GM18858 (cell line): ENCODE measurements around the gene SALL4.
"Not testable (repeated sequence)": the region's sequence is repeated elsewhere in the genome, so short reads cannot be mapped to it uniquely, and the experiment has no call there.

ENCODE experiments used
- ATAC-seq: cut with Tn5 transposase; IDR thresholded peaks from one replicate; pipeline ENCODE4 v1.9.1; 2021; ENCODE audit not compliant: unreplicated experiment

The SALL4 gene

GRCh38 chr20:51767867-51768758 lies 34.2 kb downstream of the SALL4 start, which contains the start of gene ATP9A:
TSS of gene ATP9A (minus strand) at chr20:51768390. CDS start at chr20:51768369, 21 bp downstream.
- no peak for ATAC-seq

GRCh38 chr20:51766994-51767866 lies 35.1 kb downstream of the SALL4 start:
- ATAC-seq, result no peak

GRCh38 chr20:51765381-51765780 lies 36.9 kb downstream of the SALL4 start:
- not testable (repeated sequence) for ATAC-seq

GRCh38 chr20:51763965-51764602 lies 38.2 kb downstream of the SALL4 start:
- no peak for ATAC-seq

GRCh38 chr20:51760905-51761546 lies 41.3 kb downstream of the SALL4 start:
- no peak for ATAC-seq

- ATAC-seq, result no peak
These were observed 42.4 kb downstream of the SALL4 start for GRCh38 chr20:51759769-51760510.

- ATAC-seq, result no peak
These were observed 43.3 kb downstream of the SALL4 start for GRCh38 chr20:51758978-51759544.

DNA sequence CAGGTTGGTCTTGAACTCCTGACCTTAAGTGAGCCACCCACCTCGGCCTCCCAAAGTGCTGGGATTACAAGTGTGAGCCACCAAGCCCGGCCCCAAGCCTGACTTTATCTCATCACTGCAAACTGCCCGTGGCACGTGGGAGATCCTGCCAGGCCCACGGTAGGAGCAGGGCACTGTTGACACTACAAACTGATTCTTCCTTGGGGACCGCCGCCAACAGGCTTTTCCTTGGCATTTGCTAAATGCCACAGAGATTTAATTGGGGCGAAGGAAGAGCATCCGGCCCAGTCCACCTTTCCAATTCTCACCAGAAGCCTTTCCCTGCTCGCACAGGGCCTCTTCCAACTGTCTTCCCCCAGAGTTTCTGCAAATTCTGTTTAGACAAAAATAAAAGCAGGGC lies 45.1 kb downstream of the SALL4 start:
- ATAC-seq, result no peak

GRCh38 chr20:51756653-51757052 lies 45.7 kb downstream of the SALL4 start:
- ATAC-seq, result no peak

DNA sequence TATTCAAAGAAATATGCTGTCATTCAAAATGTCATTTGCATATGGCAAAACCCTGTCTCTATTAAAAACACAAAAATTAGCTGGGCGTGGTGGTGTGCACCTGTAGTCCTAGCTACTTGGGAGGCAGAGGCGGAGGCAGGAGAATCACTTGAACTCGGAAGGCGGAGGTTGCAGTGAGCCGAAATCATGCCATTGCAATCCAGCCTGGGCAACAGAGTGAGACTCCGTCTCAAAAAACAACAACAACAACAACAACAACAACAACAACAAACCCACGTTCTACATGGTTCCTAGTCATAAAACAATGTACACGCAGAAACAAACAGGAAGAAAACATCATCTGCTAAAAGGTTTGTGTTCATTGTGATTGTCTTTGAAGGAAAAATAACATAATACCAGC lies 49.1 kb downstream of the SALL4 start:
- ATAC-seq, result not testable (repeated sequence)

DNA sequence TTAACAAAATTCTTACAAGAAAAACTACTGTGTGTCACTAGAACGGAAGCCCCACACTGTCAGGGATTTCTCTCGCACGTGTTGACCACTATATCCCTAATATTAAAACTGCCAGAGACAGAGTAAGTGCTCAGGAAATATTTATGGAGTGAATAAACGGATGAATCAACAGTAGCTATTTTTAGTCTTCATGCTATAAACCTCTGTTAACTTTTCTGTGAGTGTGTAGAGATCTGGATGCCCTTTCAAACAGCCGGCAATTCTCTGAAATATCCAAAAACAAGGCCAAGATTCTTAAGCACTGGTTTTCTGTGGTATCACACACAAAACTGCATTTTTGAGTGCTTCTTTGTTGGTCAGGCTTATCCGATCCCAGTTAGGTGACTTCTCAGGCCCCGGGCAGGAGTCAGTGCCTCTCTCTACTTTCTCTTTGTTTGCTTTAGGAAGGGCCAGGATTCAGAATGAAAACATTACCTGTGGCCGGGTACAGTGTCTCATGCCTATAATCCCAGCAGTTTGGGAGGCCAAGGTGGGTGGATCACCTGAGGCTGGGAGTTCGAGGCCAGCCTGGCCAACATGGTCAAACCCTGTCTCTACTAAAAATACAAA lies 49.9 kb downstream of the SALL4 start:
- ATAC-seq, result no peak

DNA sequence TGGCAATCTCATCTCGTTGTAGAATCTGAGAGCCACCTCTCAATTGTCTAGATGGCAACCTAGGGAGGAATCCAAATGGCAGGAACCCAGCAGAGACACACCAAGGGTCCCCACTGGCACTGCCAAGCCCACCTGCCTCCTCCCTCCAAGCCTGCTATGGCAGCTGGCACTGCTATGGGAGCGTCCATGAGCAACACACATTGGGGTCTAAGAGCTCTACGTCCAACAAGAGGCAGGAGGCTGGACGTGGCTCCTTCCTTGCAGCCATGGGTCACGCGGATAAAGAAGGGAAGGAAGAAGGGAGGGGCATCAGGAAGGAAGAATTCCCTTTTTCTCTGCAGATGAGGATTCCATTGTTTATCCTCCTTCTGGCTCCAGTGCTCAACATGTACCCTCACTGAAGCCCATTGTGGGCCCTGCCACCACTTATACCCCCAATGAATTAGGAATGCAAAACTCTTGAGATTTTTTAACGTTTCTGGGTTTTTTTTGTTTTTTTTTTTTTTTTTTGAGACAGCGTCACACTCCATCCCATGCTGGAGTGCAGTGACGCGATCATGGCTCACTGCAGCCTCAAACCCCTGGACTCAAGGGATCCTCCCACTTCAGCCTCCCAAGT lies 51.4 kb downstream of the SALL4 start:
- ATAC-seq, result no peak

GRCh38 chr20:51750037-51750769 lies 52.1 kb downstream of the SALL4 start:
- ATAC-seq, result no peak

DNA sequence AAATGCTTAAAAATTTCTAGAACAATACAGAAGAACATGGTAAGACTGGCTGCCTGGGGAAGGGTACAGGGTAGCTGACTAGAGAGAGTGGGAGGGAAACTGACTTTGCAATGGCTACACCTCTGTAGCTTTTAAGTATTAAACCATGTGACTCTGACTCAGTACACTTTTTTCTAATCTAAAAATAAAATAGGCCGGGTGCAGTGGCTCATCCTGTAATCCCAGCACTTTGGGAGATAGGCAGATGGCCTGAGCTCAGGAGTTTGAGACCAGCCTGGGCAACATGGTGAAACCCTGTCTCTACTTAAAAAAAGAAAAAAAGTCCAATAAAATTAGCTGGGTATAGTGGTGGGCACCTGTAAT lies 52.7 kb downstream of the SALL4 start:
- ATAC-seq, result no peak

DNA sequence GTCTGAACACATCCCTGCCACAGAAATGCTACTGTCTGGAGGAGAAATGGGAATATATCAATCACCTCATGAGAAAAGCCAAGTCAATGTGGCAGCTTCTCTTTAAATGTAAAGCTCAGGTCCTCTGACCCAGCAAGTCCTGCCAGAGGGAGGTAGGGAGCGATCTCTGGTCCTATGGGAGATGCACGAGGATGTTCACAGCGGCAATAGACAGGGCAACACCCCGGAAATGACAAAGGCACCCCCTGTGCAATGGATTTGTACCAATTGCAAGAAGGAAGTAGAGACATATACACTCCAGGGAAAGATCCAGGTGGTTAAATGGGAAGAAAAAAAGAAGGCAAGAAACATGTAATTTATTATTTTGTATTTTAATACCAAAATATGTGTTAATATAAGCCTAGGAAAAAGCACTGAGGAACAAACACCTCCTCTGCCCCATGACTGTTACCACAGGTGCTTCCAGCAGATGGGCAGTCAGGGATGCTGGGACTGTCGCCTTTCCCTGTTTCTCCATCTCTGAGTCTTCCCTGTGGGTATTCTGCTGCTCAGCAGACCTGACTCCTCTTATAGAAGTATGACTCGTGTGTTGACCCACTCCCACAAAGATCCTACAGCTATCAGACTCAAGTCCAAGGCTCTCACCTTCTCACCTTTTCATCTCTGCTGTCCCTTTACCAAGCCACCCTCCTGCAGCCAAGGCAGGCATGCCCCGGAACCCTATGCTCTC lies 55.0 kb downstream of the SALL4 start:
- ATAC-seq, result no peak

DNA sequence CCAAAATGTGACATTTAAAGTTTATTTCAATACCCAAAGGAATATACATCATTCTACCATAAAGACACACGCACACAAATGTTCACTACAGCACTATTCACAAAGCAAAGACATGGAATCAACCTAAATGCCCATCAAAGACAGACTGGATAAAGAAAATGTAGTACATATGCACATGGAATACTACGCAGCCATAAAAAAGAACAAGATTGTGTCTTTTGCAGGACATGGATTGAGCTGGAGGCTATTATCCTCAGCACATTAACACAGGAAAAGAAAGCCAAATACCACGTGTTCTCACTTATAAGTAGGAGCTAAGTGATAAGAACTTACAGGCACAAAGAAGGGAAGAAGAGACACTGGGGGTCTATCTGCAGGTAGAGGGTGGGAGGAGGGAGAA lies 56.5 kb downstream of the SALL4 start:
- no peak for ATAC-seq

DNA sequence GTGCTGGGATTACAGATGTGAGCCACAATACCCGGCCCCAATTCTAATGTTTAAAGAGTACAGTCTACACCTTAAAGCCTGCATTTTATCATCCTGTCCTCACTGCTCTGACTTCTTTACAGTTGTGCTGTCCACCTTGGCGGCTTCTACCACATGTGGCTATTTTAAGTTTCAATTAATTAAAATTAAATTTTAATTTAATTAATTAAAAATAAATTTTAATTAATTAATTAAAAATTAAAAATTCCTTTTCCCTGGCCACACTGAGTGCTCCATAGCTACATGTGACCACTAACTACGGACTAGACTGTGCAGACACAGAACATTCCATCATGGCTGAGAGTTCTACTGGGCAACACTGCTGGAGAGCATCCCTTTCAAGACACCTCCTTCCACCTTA lies 61.5 kb downstream of the SALL4 start:
- no peak for ATAC-seq

DNA sequence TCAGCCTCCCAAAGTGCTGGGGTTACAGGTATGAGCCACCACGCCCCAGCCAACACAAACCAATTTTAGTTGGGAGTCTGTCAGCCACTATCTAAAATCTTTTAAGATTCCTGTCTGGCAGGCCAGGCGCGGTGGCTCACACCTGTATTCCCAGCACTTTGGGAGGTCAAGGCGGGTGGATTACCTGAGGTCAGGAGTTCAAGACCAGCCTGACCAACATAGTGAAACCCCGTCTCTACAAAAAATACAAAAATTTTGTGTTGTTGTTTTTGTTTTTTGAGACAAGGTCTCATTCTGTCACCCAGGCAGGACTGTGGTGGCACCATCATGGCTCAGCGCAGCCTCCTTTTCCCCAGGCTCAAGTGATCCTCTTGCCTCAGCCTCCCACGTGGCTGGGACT lies 62.0 kb downstream of the SALL4 start:
- ATAC-seq, result not testable (repeated sequence)
